Measurements from ENCODE around the gene BTNL8. TPM values are rescaled to one million over a fixed set of nuclear protein-coding genes. Genes with fewer than 3 reads are reported as not detected.

The BTNL8 gene
- total RNA-seq, 2 donors from 2014 or later, result not detected

DNA sequence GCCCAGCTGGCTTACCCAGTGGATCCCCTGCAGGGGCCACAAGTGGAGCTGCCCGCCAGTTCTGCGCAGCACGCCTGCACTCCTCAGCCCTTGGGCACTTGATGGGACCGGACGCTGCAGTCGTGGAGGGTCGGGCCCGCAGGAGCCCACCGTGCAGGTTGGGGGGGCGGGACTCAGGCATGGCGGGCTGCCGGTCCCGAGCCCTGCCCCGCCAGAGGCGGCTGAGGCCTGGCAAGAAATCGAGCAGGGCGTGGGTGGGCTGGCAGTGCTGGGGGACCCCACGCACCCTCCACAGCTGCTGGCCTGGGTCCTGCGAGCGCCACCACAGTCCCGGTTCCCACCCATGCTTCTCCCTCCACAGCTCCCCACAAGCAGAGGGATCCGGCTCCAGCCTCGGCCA is 70.4 kb downstream of the BTNL8 start:
- WGBS, 2 experiments (ENCODE audit: insufficient coverage in 1 of 2, insufficient read length in 1 of 2), result 89% methylated on average over 23 of the region's 23 CpGs; no CpG with 5 or more reads in 1 of the 2 experiments
- Mint-ChIP-seq H3K4me1 (no peaks in the 10 kb centered on the region), H3K27me3 (ENCODE audit: insufficient read depth) (peaks cover 1% of the 10 kb centered on the region), H3K27ac (no peak overlapping the region), H3K9me3 (peaks cover 4% of the 10 kb centered on the region), H3K4me3 (no peak overlapping the region), H3K36me3 (ENCODE audit: low read depth) (no peaks in the 10 kb centered on the region)
- Histone ChIP-seq H3K9me3 (ENCODE audit: control insufficient read depth, low read length) (no peaks in the 10 kb centered on the region), H3K27ac (ENCODE audit: low read depth, low read length) (no peak overlapping the region), H3K36me3 (ENCODE audit: control insufficient read depth, insufficient read depth, low read length) (no peaks in the 10 kb centered on the region), H3K4me3 (ENCODE audit: low read length) (no peak overlapping the region), H3K27me3 (ENCODE audit: control insufficient read depth, insufficient read depth, low read length, poor library complexity, severe bottlenecking) (no peaks in the 10 kb centered on the region), H3K4me1 (ENCODE audit: control insufficient read depth, insufficient read depth, low read length) (no peaks in the 10 kb centered on the region), H3K9ac (ENCODE audit: extremely low read depth, low read length, poor library complexity, severe bottlenecking) (no peak overlapping the region)
- no peak for DNase-seq
- TF ChIP-seq, protein P1, sequence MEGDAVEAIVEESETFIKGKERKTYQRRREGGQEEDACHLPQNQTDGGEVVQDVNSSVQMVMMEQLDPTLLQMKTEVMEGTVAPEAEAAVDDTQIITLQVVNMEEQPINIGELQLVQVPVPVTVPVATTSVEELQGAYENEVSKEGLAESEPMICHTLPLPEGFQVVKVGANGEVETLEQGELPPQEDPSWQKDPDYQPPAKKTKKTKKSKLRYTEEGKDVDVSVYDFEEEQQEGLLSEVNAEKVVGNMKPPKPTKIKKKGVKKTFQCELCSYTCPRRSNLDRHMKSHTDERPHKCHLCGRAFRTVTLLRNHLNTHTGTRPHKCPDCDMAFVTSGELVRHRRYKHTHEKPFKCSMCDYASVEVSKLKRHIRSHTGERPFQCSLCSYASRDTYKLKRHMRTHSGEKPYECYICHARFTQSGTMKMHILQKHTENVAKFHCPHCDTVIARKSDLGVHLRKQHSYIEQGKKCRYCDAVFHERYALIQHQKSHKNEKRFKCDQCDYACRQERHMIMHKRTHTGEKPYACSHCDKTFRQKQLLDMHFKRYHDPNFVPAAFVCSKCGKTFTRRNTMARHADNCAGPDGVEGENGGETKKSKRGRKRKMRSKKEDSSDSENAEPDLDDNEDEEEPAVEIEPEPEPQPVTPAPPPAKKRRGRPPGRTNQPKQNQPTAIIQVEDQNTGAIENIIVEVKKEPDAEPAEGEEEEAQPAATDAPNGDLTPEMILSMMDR (conservative IDR thresholded peaks at IDR 0.05), result no peak

DNA sequence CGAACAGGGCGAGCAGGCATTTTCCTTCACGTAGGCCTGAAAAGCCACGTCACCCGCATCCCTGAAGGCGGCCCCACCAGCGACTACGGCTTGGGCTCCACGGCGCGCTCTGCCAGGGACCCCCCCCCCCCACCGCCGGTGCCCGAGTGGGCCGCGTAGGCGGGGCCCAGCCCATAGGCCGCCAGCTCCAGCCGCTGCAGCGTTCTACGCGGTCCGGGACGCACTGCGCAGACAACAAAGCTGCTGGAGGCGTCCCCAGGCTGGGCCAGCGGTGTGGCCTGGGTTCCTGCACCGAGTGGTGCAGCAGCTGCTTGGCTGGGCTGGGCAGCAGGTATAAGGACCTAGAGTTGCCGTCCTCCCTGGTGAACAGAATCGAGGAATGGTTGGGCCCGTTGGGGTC is 71.4 kb downstream of the BTNL8 start:
- Histone ChIP-seq H3K9me3 (ENCODE audit: control insufficient read depth, low read length) (no peaks in the 10 kb centered on the region), H3K27ac (ENCODE audit: low read depth, low read length) (no peak overlapping the region), H3K9ac (ENCODE audit: extremely low read depth, low read length, poor library complexity, severe bottlenecking) (no peak overlapping the region), H3K4me3 (ENCODE audit: low read length) (no peak overlapping the region), H3K36me3 (ENCODE audit: control insufficient read depth, insufficient read depth, low read length) (no peaks in the 10 kb centered on the region), H3K4me1 (ENCODE audit: control insufficient read depth, insufficient read depth, low read length) (no peaks in the 10 kb centered on the region), H3K27me3 (ENCODE audit: control insufficient read depth, insufficient read depth, low read length, poor library complexity, severe bottlenecking) (no peaks in the 10 kb centered on the region)
- Mint-ChIP-seq H3K36me3 (ENCODE audit: low read depth) (no peaks in the 10 kb centered on the region), H3K27me3 (ENCODE audit: insufficient read depth) (peaks cover 1% of the 10 kb centered on the region), H3K27ac (no peak overlapping the region), H3K9me3 (peaks cover 6% of the 10 kb centered on the region), H3K4me1 (no peaks in the 10 kb centered on the region), H3K4me3 (no peak overlapping the region)
- DNase-seq, result no peak
- WGBS, 2 experiments (ENCODE audit: insufficient coverage in 1 of 2, insufficient read length in 1 of 2), result 86% methylated on average over 21 of the region's 31 CpGs; no CpG with 5 or more reads in 1 of the 2 experiments
- TF ChIP-seq, protein P1 (conservative IDR thresholded peaks at IDR 0.05), result no peak

- peaks cover 1% of the 10 kb centered on the region for H3K27me3 Mint-ChIP-seq (ENCODE audit: insufficient read depth)
- Histone ChIP-seq H3K9me3 (ENCODE audit: control insufficient read depth, low read length) (no peaks in the 10 kb centered on the region), H3K4me1 (ENCODE audit: control insufficient read depth, insufficient read depth, low read length) (no peaks in the 10 kb centered on the region), H3K36me3 (ENCODE audit: control insufficient read depth, insufficient read depth, low read length) (no peaks in the 10 kb centered on the region), H3K4me3 (ENCODE audit: low read length) (no peak overlapping the region), H3K27me3 (ENCODE audit: control insufficient read depth, insufficient read depth, low read length, poor library complexity, severe bottlenecking) (no peaks in the 10 kb centered on the region), H3K27ac (ENCODE audit: low read depth, low read length) (no peak overlapping the region), H3K9ac (ENCODE audit: extremely low read depth, low read length, poor library complexity, severe bottlenecking) (no peak overlapping the region)
- TF ChIP-seq, protein P1 (conservative IDR thresholded peaks at IDR 0.05), result no peak
- no peaks in the 10 kb centered on the region for H3K4me1 Mint-ChIP-seq
- H3K36me3 Mint-ChIP-seq (ENCODE audit: low read depth), result no peaks in the 10 kb centered on the region
- H3K4me3 Mint-ChIP-seq, result no peak overlapping the region
- DNase-seq, result no peak
- H3K9me3 Mint-ChIP-seq, result peaks cover 8% of the 10 kb centered on the region
- 97% methylated on average over 2 of the region's 4 CpGs; no CpG with 5 or more reads in 1 of the 2 experiments for WGBS, 2 experiments (ENCODE audit: insufficient coverage in 1 of 2, insufficient read length in 1 of 2)
- no peak overlapping the region for H3K27ac Mint-ChIP-seq
These were observed 71.9 kb downstream of the BTNL8 start for GRCh38 chr5:180970875-180971274.
